GM12892 (cell line): Measurements from ENCODE around the gene INTS3.

ENCODE experiments used
- POLR2A ChIP-seq: IDR thresholded peaks from 2 replicates; pipeline ENCODE4 v1.6.1; 2011; ENCODE audit warnings: low read depth, low read length, control low read depth
- POLR2AphosphoS5 ChIP-seq: IDR thresholded peaks from 2 replicates; pipeline ENCODE4 v1.6.1; 2011; ENCODE audit warnings: low read depth, low read length, control low read depth

DNA sequence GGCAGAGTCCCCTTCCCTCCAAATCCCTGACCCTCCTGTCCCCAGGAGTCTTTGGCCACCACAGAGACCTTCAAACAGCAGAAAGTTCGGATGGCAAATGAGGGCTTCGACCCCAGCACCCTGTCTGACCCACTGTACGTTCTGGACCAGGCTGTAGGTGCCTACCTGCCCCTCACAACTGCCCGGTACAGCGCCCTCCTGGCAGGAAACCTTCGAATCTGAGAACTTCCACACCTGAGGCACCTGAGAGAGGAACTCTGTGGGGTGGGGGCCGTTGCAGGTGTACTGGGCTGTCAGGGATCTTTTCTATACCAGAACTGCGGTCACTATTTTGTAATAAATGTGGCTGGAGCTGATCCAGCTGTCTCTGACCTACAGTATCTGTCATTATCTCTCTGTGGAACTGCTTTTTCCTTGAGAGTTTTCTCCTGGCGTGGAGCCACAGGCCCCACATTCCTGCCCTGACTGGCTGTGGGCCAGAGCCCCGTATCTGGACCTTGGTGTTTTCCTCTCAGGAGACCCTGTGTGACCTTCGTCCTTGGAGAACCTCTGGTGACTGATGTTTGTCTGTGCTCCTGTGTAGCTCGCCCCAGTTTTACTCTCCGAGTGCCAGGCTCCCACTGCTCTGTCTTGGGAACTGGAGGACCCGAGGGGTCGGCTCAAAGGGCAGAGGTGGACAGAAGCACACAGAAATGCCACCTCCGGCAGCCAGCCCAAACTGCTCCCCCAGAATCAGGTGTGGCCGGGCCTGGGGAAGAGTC lies 52.1 kb downstream of the INTS3 start:
- no peak for TF ChIP-seq POLR2A
- TF ChIP-seq POLR2AphosphoS5 = no peak
